EL (cell line): Measurements from ENCODE around the gene GPI.

Experiments used
- DNase-seq: peaks from one replicate; pipeline ENCODE4 v3.0.0-alpha.2; 2016

The GPI gene

GRCh38 chr19:34408411-34408810 is 43.4 kb downstream of the GPI start:
- no peak for DNase-seq

- no peak for DNase-seq
These were observed 44.5 kb downstream of the GPI start for GRCh38 chr19:34409189-34410164.

GRCh38 chr19:34411216-34411615 is 46.2 kb downstream of the GPI start:
- DNase-seq = no peak

GRCh38 chr19:34416021-34416545 is 51.1 kb downstream of the GPI start:
- peak; percentile 35 for DNase-seq

- no peak for DNase-seq
These were observed 53.3 kb downstream of the GPI start for GRCh38 chr19:34418300-34418699.

GRCh38 chr19:34426096-34426661 is 61.2 kb downstream of the GPI start:
- DNase-seq = no peak

- DNase-seq = peak; percentile 39
These were observed 63.7 kb downstream of the GPI start for GRCh38 chr19:34428549-34429285.

- DNase-seq = no peak
These were observed 64.6 kb downstream of the GPI start for GRCh38 chr19:34429553-34429952.

GRCh38 chr19:34430738-34431625 is 66.0 kb downstream of the GPI start:
- peak; percentile 61 for DNase-seq

GRCh38 chr19:34431681-34432402 is 66.8 kb downstream of the GPI start:
- no peak for DNase-seq

GRCh38 chr19:34432797-34433196 is 67.8 kb downstream of the GPI start:
- no peak for DNase-seq

GRCh38 chr19:34436716-34437115 is 71.7 kb downstream of the GPI start:
- DNase-seq = no peak

GRCh38 chr19:34448191-34448590 is 83.2 kb downstream of the GPI start:
- no peak for DNase-seq
